Colonic mucosa (tissue), 4 donors: ENCODE results near the gene COL9A3. TPM values are rescaled to one million over a fixed set of nuclear protein-coding genes. Genes with fewer than 3 reads are reported as not detected.

ENCODE experiments used
- DNase-seq: peaks from one replicate; pipeline ENCODE4 v3.0.0-alpha.2; 2020
- H3K27ac ChIP-seq: fragments of 200-600 bp; one replicate; pipeline ENCODE4 v1.8.0; 2021
- H3K27me3 ChIP-seq: fragments of 200-600 bp; one replicate; pipeline ENCODE4 v1.8.0; 2021
- H3K36me3 ChIP-seq: fragments of 200-600 bp; one replicate; pipeline ENCODE4 v1.8.0; 2021
- H3K4me1 ChIP-seq: fragments of 200-600 bp; one replicate; pipeline ENCODE4 v1.8.0; 2021; ENCODE audit warnings: mild to moderate bottlenecking
- H3K4me3 ChIP-seq: fragments of 200-600 bp; one replicate; pipeline ENCODE4 v1.8.0; 2021
- H3K9ac ChIP-seq, 2 donors: one replicate each; pipeline ENCODE4 v1.7.0; 2013; ENCODE audit warnings: control low read depth in 2 of 2, low read depth in 2 of 2, low read length in 2 of 2
- H3K9me3 ChIP-seq: fragments of 200-600 bp; one replicate; pipeline ENCODE4 v1.8.0; 2021
- intact Hi-C: fragments of 100-400 bp; cut with DNase I; formaldehyde crosslinking; loops from one replicate; pipeline ENCODE4 v1.14.1; 2022
- total RNA-seq, 2 donors: library from RNA; stranded (reverse); fragmentation: NEBNext Ultra II Directional in 1 of 2; extraction: Animal tissue kit (Norgen Biotek cat#: 25700) in 1 of 2; gene quantifications; one replicate each; pipeline ENCODE4 v1.2.1, GENCODE V29; 2021
- TF ChIP-seq, protein P1 (sequence below): fragments of 200-600 bp; IDR thresholded peaks from one replicate; pipeline ENCODE4 v1.8.0; 2022; ENCODE audit warnings: antibody characterized with exemption, mild to moderate bottlenecking
- donor health status: healthy.
- donor health status: DM: no; HTN: no; CAD: no.
- donor health status: DM: no; HTN: no; CAD: no.

COL9A3 gene
- total RNA-seq, 2 donors from 2014 or later: 2.7 to 3.6 TPM

GRCh38 chr20:62829231-62830230 lies 12.7 kb downstream of the COL9A3 start:
- Histone ChIP-seq H3K9ac (no peak overlapping the region), H3K9me3 (no peaks in the 10 kb centered on the region), H3K36me3 (no peaks in the 10 kb centered on the region), H3K27me3 (no peaks in the 10 kb centered on the region), H3K27ac (no peak overlapping the region), H3K4me1 (peaks cover 23% of the 10 kb centered on the region), H3K4me3 (no peak overlapping the region)
- TF ChIP-seq, protein P1, sequence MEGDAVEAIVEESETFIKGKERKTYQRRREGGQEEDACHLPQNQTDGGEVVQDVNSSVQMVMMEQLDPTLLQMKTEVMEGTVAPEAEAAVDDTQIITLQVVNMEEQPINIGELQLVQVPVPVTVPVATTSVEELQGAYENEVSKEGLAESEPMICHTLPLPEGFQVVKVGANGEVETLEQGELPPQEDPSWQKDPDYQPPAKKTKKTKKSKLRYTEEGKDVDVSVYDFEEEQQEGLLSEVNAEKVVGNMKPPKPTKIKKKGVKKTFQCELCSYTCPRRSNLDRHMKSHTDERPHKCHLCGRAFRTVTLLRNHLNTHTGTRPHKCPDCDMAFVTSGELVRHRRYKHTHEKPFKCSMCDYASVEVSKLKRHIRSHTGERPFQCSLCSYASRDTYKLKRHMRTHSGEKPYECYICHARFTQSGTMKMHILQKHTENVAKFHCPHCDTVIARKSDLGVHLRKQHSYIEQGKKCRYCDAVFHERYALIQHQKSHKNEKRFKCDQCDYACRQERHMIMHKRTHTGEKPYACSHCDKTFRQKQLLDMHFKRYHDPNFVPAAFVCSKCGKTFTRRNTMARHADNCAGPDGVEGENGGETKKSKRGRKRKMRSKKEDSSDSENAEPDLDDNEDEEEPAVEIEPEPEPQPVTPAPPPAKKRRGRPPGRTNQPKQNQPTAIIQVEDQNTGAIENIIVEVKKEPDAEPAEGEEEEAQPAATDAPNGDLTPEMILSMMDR: no peak
- intact Hi-C loops: no loop called here
- DNase-seq: no peak

GRCh38 chr20:62830251-62830650 lies 13.4 kb downstream of the COL9A3 start:
- Histone ChIP-seq H3K27ac (no peak overlapping the region), H3K9ac (no peak overlapping the region), H3K9me3 (no peaks in the 10 kb centered on the region), H3K36me3 (no peaks in the 10 kb centered on the region), H3K27me3 (no peaks in the 10 kb centered on the region), H3K4me3 (no peak overlapping the region), H3K4me1 (peaks cover 21% of the 10 kb centered on the region)
- no peak for DNase-seq
- intact Hi-C loops: no loop called here
- TF ChIP-seq, protein P1: no peak

GRCh38 chr20:62830821-62831220 lies 14.0 kb downstream of the COL9A3 start:
- TF ChIP-seq, protein P1: no peak
- no peak for DNase-seq
- no peaks in the 10 kb centered on the region for H3K9me3 ChIP-seq
- intact Hi-C loops: no loop called here
- H3K27ac ChIP-seq: no peak overlapping the region
- H3K4me3 ChIP-seq: no peak overlapping the region
- H3K27me3 ChIP-seq: no peaks in the 10 kb centered on the region
- peaks cover 21% of the 10 kb centered on the region for H3K4me1 ChIP-seq
- H3K9ac ChIP-seq: peak overlapping the region in 1 of 2 donors; percentile 24
- no peaks in the 10 kb centered on the region for H3K36me3 ChIP-seq

GRCh38 chr20:62831361-62831788 lies 14.5 kb downstream of the COL9A3 start:
- Histone ChIP-seq H3K9me3 (no peaks in the 10 kb centered on the region), H3K4me3 (no peak overlapping the region), H3K27ac (peak overlapping the region; percentile 66), H3K4me1 (peaks cover 21% of the 10 kb centered on the region), H3K27me3 (no peaks in the 10 kb centered on the region), H3K36me3 (no peaks in the 10 kb centered on the region), H3K9ac (peak overlapping the region in 1 of 2 donors; percentile 71)
- peak; percentile 82 for DNase-seq
- intact Hi-C loops: no loop called here
- TF ChIP-seq, protein P1: no peak

DNA sequence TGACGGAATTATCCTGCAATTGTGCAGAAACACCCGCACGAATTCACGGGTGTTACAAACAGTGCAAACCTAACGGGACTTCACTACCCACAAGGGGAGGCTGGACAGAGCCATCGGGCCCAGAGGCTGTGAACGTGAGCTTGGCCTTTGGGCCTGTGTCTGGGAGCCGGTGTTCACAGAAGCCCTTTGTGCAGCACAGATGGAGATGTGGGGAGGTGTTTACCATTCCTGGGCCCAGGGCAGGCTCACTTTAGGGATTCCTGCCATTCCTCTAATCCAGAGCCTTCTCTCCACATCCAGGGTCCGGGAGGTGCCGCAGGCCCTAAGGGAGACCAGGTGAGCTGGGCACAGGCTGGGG lies 15.0 kb downstream of the COL9A3 start:
- Histone ChIP-seq H3K4me3 (no peak overlapping the region), H3K9ac (peak overlapping the region; percentile 42 to 71), H3K27ac (peak overlapping the region; percentile 66)

More for the DNA sequence above, 15.0 kb downstream of the COL9A3 start:
- Histone ChIP-seq H3K9me3 (no peaks in the 10 kb centered on the region), H3K36me3 (no peaks in the 10 kb centered on the region), H3K4me1 (peaks cover 21% of the 10 kb centered on the region), H3K27me3 (no peaks in the 10 kb centered on the region)
- TF ChIP-seq, protein P1: no peak
- intact Hi-C loops: no loop called here
- no peak for DNase-seq
